HepG2 (cell line): ENCODE results near the gene VPS52. TPM values are rescaled to one million over a fixed set of nuclear protein-coding genes. Genes with fewer than 3 reads are reported as not detected.
A peak's percentile ranks its signal among the peaks of the same experiment; 100 is the strongest.

Experiments used
- ELF3 ChIP-seq: IDR thresholded peaks from 2 replicates; pipeline ENCODE4 v1.6.1; 2016; ENCODE audit warnings: missing genetic modification reagents, missing compliant biosample characterization
- FOXA1 ChIP-seq, 2 experiments: fragments of 450-650 bp in 1 of 2; sonication (generic) in 1 of 2; formaldehyde crosslinking in 1 of 2; IDR thresholded peaks; 2 replicates each; pipeline versions ENCODE4 v1.4.0 to v1.6.1; 2016 to 2020; ENCODE audit warnings: missing genetic modification reagents in 1 of 2
- FOXM1 ChIP-seq: sonication (generic); formaldehyde crosslinking; IDR thresholded peaks from 2 replicates; pipeline ENCODE4 v1.5.0; 2020; ENCODE audit warnings: missing genetic modification reagents
- HIC2 ChIP-seq: sonication (generic); formaldehyde crosslinking; IDR thresholded peaks from 2 replicates; pipeline ENCODE4 v1.9.0; 2022; ENCODE audit warnings: low read depth, missing genetic modification reagents
- HNRNPUL1 ChIP-seq: fragments of 200-400 bp; formaldehyde crosslinking; IDR thresholded peaks from 2 replicates; pipeline ENCODE4 v1.6.1; 2017; ENCODE audit warnings: low read depth, mild to moderate bottlenecking, low read length, moderate library complexity
- HOXD1 ChIP-seq: sonication (generic); formaldehyde crosslinking; IDR thresholded peaks from 2 replicates; pipeline ENCODE4 v1.5.0; 2020; ENCODE audit warnings: missing genetic modification reagents
- PITX1 ChIP-seq: sonication (generic); formaldehyde crosslinking; IDR thresholded peaks from 2 replicates; pipeline ENCODE4 v1.5.1; 2020; ENCODE audit warnings: mild to moderate bottlenecking, missing genetic modification reagents
- POGK ChIP-seq: sonication (generic); formaldehyde crosslinking; conservative IDR thresholded peaks from 2 replicates; pipeline ENCODE4 v1.8.0; 2022; ENCODE audit warnings: mild to moderate bottlenecking, moderate library complexity, missing genetic modification reagents
- SRF ChIP-seq: IDR thresholded peaks from 2 replicates; pipeline ENCODE4 v1.6.1; 2011; ENCODE audit warnings: mild to moderate bottlenecking, low read depth, low read length, moderate library complexity
- ZFP36L1 ChIP-seq: sonication (generic); formaldehyde crosslinking; IDR thresholded peaks from 2 replicates; pipeline ENCODE4 v1.8.0; 2022; ENCODE audit warnings: mild to moderate bottlenecking, missing genetic modification reagents, moderate library complexity
- ZFY ChIP-seq: sonication (generic); formaldehyde crosslinking; IDR thresholded peaks from 2 replicates; pipeline ENCODE4 v1.4.0; 2020; ENCODE audit warnings: missing genetic modification reagents
- ZNF253 ChIP-seq: sonication (generic); formaldehyde crosslinking; IDR thresholded peaks from 2 replicates; pipeline ENCODE4 v1.8.0; 2022; ENCODE audit warnings: mild to moderate bottlenecking, missing genetic modification reagents, borderline replicate concordance
- ZNF44 ChIP-seq: sonication (generic); formaldehyde crosslinking; IDR thresholded peaks from 2 replicates; pipeline ENCODE4 v1.5.1; 2020; ENCODE audit warnings: mild to moderate bottlenecking, missing genetic modification reagents
- ZNF709 ChIP-seq: sonication (generic); formaldehyde crosslinking; IDR thresholded peaks from 2 replicates; pipeline ENCODE4 v1.5.0; 2020; ENCODE audit warnings: mild to moderate bottlenecking, missing genetic modification reagents
- ZNF746 ChIP-seq: sonication (generic); formaldehyde crosslinking; IDR thresholded peaks from 2 replicates; pipeline ENCODE4 v1.8.0; 2022; ENCODE audit warnings: mild to moderate bottlenecking, missing genetic modification reagents
- ZNF816 ChIP-seq: sonication (generic); formaldehyde crosslinking; IDR thresholded peaks from 2 replicates; pipeline ENCODE4 v1.8.0; 2022; ENCODE audit warnings: missing genetic modification reagents, mild to moderate bottlenecking, borderline replicate concordance
- polyA plus RNA-seq, 8 experiments: library from polyadenylated mRNA; depleted of rRNA in 3 of 8; stranded (reverse) in 7 of 8; unstranded in 1 of 8; fragments of >200 nt; fragmentation: Illumina TruSeq in 4 of 8; extraction: Trizol in 4 of 8; gene quantifications; 2 replicates each; pipeline versions ENCODE4 v1.2.1 to v1.2.3, GENCODE V29; 2011 to 2016; ENCODE audit warnings: low read depth in 4 of 8, missing spikeins in 1 of 8, mixed read lengths in 1 of 8; ENCODE audit not compliant: insufficient read depth in 1 of 8
- total RNA-seq, 5 experiments: library from RNA; depleted of rRNA; stranded (reverse); fragments of >200 nt; fragmentation: Illumina TruSeq; extraction: Trizol; gene quantifications; 2 replicates each; pipeline ENCODE4 v1.2.3, GENCODE V29; 2016; ENCODE audit warnings: low read depth in 1 of 5
- TF ChIP-seq, protein P1 (sequence below): IDR thresholded peaks from 2 replicates; pipeline ENCODE4 v1.4.0; 2020; ENCODE audit warnings: mild to moderate bottlenecking, missing genetic modification reagents
- TF ChIP-seq, protein P2 (sequence below): sonication (generic); formaldehyde crosslinking; IDR thresholded peaks from 2 replicates; pipeline ENCODE4 v1.4.0; 2020; ENCODE audit warnings: missing genetic modification reagents

Gene VPS52
- total and polyA plus RNA-seq, 2 of the 13 experiments (the other 11 are each of a cell fraction or from before 2014, with no cell fraction given) = 48.9 to 85.5 TPM

DNA sequence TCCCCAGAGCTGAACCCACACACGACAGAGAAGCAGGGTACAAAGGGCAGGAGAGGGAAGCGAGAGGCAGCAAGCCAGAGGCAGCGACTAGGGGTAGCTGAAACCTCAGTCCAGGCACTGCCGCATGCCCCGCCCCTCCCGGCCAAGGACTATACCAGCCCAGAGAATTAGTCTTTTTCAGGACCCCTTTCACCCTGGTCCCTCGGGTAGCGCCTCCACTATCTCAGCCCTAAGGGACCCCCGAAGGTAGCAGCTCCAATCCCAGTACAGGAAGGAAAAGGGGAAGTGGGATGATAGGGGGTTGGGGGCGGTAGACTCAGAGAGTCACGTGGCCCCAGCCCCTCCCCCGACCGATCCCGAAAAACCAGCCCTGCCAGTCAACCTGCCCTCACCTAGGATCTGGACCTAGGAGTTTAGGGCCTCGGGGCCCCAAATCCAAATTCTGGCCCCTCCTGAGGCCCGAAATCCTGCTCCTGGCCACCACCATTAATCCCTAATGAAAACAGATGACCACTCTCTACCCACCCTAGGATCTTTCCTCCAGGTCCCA is 25.8 kb upstream of the VPS52 start (continued):
- TF ChIP-seq ZNF253 (no peak), PITX1 (no peak), ZFY (peak; percentile 37; the same call in 1 of the 2 replicates), SRF (no peak), ZNF44 (CRISPR knock-in tag) (no peak), POGK (no peak), FOXM1 (CRISPR knock-in tag) (no peak), ZNF709 (CRISPR knock-in tag) (no peak), HNRNPUL1 (no peak), HIC2 (CRISPR knock-in tag) (no peak), HOXD1 (no peak), ZFP36L1 (CRISPR knock-in tag) (no peak), ZNF816 (CRISPR knock-in tag) (0 out of 2 replicates have a peak, but pooled peaks have one; percentile 35), ZNF746 (CRISPR knock-in tag) (peak; percentile 54; the same call in 1 of the 2 replicates), ELF3 (no peak), FOXA1 (IDR thresholded peaks at IDR 0.05) (no peak), FOXA1 (CRISPR knock-in tag; IDR thresholded peaks at IDR 0.05) (no peak)
- TF ChIP-seq, protein P1, sequence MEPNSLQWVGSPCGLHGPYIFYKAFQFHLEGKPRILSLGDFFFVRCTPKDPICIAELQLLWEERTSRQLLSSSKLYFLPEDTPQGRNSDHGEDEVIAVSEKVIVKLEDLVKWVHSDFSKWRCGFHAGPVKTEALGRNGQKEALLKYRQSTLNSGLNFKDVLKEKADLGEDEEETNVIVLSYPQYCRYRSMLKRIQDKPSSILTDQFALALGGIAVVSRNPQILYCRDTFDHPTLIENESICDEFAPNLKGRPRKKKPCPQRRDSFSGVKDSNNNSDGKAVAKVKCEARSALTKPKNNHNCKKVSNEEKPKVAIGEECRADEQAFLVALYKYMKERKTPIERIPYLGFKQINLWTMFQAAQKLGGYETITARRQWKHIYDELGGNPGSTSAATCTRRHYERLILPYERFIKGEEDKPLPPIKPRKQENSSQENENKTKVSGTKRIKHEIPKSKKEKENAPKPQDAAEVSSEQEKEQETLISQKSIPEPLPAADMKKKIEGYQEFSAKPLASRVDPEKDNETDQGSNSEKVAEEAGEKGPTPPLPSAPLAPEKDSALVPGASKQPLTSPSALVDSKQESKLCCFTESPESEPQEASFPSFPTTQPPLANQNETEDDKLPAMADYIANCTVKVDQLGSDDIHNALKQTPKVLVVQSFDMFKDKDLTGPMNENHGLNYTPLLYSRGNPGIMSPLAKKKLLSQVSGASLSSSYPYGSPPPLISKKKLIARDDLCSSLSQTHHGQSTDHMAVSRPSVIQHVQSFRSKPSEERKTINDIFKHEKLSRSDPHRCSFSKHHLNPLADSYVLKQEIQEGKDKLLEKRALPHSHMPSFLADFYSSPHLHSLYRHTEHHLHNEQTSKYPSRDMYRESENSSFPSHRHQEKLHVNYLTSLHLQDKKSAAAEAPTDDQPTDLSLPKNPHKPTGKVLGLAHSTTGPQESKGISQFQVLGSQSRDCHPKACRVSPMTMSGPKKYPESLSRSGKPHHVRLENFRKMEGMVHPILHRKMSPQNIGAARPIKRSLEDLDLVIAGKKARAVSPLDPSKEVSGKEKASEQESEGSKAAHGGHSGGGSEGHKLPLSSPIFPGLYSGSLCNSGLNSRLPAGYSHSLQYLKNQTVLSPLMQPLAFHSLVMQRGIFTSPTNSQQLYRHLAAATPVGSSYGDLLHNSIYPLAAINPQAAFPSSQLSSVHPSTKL = no peak
- TF ChIP-seq, protein P2, sequence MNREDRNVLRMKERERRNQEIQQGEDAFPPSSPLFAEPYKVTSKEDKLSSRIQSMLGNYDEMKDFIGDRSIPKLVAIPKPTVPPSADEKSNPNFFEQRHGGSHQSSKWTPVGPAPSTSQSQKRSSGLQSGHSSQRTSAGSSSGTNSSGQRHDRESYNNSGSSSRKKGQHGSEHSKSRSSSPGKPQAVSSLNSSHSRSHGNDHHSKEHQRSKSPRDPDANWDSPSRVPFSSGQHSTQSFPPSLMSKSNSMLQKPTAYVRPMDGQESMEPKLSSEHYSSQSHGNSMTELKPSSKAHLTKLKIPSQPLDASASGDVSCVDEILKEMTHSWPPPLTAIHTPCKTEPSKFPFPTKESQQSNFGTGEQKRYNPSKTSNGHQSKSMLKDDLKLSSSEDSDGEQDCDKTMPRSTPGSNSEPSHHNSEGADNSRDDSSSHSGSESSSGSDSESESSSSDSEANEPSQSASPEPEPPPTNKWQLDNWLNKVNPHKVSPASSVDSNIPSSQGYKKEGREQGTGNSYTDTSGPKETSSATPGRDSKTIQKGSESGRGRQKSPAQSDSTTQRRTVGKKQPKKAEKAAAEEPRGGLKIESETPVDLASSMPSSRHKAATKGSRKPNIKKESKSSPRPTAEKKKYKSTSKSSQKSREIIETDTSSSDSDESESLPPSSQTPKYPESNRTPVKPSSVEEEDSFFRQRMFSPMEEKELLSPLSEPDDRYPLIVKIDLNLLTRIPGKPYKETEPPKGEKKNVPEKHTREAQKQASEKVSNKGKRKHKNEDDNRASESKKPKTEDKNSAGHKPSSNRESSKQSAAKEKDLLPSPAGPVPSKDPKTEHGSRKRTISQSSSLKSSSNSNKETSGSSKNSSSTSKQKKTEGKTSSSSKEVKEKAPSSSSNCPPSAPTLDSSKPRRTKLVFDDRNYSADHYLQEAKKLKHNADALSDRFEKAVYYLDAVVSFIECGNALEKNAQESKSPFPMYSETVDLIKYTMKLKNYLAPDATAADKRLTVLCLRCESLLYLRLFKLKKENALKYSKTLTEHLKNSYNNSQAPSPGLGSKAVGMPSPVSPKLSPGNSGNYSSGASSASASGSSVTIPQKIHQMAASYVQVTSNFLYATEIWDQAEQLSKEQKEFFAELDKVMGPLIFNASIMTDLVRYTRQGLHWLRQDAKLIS = no peak
